Measurements from ENCODE around the gene PPP4R3A.

DNA sequence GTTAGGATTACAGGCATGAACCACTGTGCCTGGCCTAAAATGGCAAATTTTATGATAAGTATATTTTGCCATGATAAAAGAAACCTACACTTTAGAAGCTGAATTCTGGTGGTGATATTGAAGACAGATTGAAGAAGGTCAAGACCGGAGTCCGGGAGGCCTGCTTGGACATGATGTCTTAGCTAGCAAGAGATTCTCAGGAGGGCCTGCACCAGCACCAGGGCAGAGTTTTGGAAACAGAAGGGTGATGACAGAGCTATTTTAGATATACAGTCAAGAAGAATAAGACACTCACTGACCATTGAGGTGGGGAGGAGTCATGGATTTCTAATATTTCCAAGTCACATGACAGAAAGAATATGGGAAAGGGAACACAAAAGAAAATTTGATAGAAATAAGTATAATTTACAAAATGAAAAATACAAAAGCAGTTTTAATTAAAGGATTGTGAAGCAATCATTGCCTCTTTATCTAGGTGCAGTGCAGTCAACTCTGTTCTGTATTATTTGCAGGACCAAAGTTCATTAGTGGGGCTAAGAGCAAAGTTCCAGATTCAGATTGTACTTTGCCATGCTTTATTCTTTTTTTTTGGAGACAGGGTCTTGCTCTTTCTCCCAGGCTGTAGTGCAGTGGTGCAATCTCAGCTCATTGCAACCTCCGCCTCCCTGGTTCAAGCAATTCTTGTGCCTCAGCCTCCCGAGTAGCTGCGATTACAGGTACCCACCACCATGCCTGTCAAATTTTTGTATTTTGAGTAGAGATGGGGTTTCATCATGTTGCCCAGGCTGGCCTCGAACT is 9.3 kb upstream of the PPP4R3A start:
- TF ChIP-seq, protein P1, sequence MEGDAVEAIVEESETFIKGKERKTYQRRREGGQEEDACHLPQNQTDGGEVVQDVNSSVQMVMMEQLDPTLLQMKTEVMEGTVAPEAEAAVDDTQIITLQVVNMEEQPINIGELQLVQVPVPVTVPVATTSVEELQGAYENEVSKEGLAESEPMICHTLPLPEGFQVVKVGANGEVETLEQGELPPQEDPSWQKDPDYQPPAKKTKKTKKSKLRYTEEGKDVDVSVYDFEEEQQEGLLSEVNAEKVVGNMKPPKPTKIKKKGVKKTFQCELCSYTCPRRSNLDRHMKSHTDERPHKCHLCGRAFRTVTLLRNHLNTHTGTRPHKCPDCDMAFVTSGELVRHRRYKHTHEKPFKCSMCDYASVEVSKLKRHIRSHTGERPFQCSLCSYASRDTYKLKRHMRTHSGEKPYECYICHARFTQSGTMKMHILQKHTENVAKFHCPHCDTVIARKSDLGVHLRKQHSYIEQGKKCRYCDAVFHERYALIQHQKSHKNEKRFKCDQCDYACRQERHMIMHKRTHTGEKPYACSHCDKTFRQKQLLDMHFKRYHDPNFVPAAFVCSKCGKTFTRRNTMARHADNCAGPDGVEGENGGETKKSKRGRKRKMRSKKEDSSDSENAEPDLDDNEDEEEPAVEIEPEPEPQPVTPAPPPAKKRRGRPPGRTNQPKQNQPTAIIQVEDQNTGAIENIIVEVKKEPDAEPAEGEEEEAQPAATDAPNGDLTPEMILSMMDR (IDR thresholded peaks at IDR 0.05) = no peak
- no peak for TF ChIP-seq POLR2A (IDR thresholded peaks at IDR 0.05)

Measured in esophagus squamous epithelium (tissue), 4 donors.